ENCODE data around the gene SPEF1.

SPEF1 gene

GRCh38 chr20:3751305-3751674 lies 30.0 kb downstream of the SPEF1 start:
- no peak for DNase-seq (ENCODE audit: low read depth in 2 of 3, low spot score in 1 of 3)

GRCh38 chr20:3749689-3750531 lies 31.3 kb downstream of the SPEF1 start:
- DNase-seq (ENCODE audit: low read depth in 2 of 3, low spot score in 1 of 3): peak in 2 of 3 donors; percentile 24 to 29

- no peak for DNase-seq (ENCODE audit: low read depth in 2 of 3, low spot score in 1 of 3)
Measured at GRCh38 chr20:3749087-3749688, 32.1 kb downstream of the SPEF1 start.

GRCh38 chr20:3748073-3748472 lies 33.2 kb downstream of the SPEF1 start:
- DNase-seq (ENCODE audit: low read depth in 2 of 3, low spot score in 1 of 3): no peak

DNA sequence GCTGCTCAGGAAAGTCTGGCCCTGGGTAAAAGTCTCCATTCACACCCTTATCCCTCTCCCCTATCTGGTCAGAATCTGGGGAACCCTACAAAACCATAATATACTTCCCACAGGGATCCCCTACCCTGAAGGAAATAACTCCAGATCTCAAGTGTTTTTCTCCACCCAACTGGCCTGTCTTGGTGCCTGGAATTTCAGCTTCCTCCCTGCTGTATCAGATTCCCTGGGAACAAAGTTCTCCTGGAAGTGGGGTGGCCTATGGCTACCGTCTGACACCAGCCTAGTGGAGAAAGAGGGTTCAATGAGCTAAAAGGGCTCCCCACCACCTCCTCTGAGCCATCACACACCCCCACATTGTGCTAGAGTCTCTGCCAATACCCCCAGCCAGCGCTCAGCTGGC lies 33.8 kb downstream of the SPEF1 start:
- DNase-seq (ENCODE audit: low read depth in 2 of 3, low spot score in 1 of 3): no peak

- no peak for DNase-seq (ENCODE audit: low read depth in 2 of 3, low spot score in 1 of 3)
Measured at GRCh38 chr20:3745686-3746173, 35.5 kb downstream of the SPEF1 start.

DNA sequence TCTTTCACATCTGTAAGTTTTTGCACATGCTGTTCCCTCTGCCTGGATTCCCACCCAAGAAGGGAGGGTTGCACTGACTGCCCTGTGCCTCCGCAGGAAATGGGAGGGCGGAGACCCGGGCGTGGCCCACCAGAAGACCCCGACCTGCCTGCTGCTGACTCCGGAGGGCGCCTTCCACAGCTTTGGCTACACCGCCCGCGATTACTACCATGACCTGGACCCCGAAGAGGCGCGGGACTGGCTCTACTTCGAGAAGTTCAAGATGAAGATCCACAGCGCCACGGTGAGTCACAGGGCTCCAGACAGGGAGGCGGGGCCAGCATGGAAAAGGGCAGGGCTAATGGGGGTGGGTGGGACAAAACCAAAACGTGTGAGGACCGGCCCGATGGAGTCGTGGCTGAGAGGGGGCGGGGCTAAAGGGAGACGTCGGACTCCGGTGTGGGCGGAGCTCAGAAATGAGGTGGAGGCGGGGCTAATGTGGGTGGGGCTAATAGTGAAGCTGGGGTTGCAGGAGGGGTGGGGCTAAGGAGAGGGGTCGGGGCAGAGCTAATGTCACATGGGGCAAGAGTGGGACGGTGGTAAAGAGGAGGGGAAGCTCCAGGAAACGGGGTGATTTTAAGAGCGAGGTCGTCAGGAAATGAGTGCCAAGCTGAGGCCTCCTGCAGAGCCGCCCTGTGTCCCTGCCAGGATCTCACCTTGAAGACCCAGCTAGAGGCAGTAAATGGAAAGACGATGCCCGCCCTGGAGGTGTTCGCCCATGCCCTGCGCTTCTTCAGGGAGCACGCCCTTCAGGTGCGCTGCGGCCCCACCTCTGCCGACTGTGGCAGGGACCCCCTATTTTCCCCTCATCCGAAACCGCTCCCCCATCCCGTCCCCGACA lies 36.2 kb downstream of the SPEF1 start:
- peak; percentile 60 to 66 (median 65) for DNase-seq (ENCODE audit: low read depth in 2 of 3, low spot score in 1 of 3)

- no peak for DNase-seq (ENCODE audit: low read depth in 2 of 3, low spot score in 1 of 3)
Measured at GRCh38 chr20:3744037-3744436, 37.2 kb downstream of the SPEF1 start.

DNA sequence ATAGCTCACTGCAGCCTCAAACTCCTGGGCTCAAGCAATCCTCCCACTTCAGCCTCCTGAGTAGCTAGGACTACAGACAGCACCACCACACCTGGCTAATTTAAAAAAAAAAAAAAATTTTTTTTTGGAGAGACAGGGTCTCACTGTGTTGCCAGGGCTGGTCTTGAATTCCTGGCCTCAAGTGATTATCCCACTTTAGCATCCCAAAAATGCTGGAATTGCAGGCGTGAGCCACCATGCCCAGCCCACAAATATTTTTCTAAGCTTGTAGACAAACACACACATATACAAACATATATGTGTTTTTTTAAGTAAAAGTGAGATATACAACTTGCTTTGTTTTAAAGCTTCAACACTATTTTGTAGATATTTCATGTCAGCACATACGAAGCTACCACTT lies 38.0 kb downstream of the SPEF1 start:
- no peak for DNase-seq (ENCODE audit: low read depth in 2 of 3, low spot score in 1 of 3)

GRCh38 chr20:3741836-3742458 lies 39.3 kb downstream of the SPEF1 start:
- no peak for DNase-seq (ENCODE audit: low read depth in 2 of 3, low spot score in 1 of 3)

- no peak for DNase-seq (ENCODE audit: low read depth in 2 of 3, low spot score in 1 of 3)
Measured at GRCh38 chr20:3740615-3741301, 40.5 kb downstream of the SPEF1 start.

- no peak for DNase-seq (ENCODE audit: low read depth in 2 of 3, low spot score in 1 of 3)
Measured at GRCh38 chr20:3739926-3740451, 41.3 kb downstream of the SPEF1 start.

GRCh38 chr20:3739054-3739925 lies 42.0 kb downstream of the SPEF1 start:
- no peak for DNase-seq (ENCODE audit: low read depth in 2 of 3, low spot score in 1 of 3)

- no peak for DNase-seq (ENCODE audit: low read depth in 2 of 3, low spot score in 1 of 3)
Measured at GRCh38 chr20:3738111-3739053, 42.9 kb downstream of the SPEF1 start.

- DNase-seq (ENCODE audit: low read depth in 2 of 3, low spot score in 1 of 3): no peak
Measured at GRCh38 chr20:3735768-3736167, 45.5 kb downstream of the SPEF1 start.

DNA sequence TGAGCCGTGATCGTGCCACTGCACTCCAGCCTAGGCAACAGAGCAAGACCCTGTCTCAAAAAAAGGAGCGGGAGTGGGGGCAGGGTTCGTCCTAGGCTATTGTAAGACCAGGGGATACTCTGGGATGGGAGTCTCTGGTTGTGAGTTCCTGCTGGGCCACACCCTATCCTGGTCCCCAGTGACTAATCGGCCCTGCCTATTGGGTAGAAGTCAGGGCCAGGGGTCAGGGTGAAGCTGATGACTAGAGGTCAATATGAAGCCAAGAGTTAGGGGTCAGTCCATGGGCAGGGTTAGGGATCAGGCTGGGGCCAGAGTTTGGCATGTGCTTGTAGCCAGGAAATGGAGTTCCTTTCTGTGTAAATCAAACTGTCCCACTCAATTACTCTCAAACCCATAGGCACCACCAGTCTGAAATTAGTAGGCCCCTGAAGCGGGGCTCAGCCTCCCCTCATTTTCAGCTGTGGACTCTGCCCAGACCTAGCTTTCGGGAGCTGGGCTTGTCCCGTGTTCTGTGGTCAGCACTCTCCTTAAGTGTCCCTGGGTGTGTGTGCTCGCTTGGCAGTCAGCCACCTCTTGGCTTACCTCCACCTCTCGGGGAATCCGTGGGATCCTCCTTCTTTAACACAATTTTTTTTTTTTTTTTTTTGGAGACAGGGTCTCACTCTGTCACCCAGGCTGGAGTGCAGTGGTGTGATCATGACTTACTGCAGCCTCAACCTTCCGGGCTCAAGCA lies 47.0 kb downstream of the SPEF1 start:
- DNase-seq (ENCODE audit: low read depth in 2 of 3, low spot score in 1 of 3): no peak

- DNase-seq (ENCODE audit: low read depth in 2 of 3, low spot score in 1 of 3): no peak
Measured at GRCh38 chr20:3733119-3733995, 47.9 kb downstream of the SPEF1 start.
